HFF-Myc (cell line): ENCODE data around the gene TAF1B.

Source experiments
- DNase-seq: peaks from one replicate; pipeline ENCODE4 v3.0.0-alpha.2; 2011; ENCODE audit warnings: low read depth; ENCODE audit errors: extremely low read depth
- H3K4me3 ChIP-seq: replicated peaks from 2 replicates; pipeline ENCODE4 v1.5.1; 2011; ENCODE audit warnings: low read depth, mild to moderate bottlenecking, control low read depth, low read length
- TF ChIP-seq, protein P1 (sequence below): IDR thresholded peaks from 2 replicates; pipeline ENCODE4 v1.5.1; 2012; ENCODE audit warnings: mild to moderate bottlenecking, low read depth, low read length, control low read depth; ENCODE audit errors: missing control alignments

TAF1B gene

DNA sequence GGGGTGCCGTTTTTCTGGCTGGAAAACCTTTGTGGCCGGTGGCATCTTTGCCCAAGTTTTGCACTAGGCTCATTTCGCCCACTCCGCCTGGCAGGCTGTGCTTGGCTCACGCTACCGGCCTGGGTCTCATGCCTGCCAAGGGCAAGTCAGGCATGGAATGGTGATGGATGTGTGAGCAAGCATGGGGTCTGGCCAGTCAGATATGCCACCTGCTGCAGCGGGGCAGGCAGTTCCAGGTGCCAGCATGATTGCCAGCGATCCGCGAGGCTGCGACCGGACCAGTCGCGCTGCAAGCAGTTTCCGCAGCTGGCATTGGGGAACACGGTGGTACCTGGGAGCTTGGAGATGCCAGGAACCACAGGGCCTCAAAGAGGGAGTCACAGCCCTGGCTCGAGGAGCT, 40.6 kb downstream of the TAF1B start:
- no peak overlapping the region for H3K4me3 ChIP-seq
- TF ChIP-seq, protein P1, sequence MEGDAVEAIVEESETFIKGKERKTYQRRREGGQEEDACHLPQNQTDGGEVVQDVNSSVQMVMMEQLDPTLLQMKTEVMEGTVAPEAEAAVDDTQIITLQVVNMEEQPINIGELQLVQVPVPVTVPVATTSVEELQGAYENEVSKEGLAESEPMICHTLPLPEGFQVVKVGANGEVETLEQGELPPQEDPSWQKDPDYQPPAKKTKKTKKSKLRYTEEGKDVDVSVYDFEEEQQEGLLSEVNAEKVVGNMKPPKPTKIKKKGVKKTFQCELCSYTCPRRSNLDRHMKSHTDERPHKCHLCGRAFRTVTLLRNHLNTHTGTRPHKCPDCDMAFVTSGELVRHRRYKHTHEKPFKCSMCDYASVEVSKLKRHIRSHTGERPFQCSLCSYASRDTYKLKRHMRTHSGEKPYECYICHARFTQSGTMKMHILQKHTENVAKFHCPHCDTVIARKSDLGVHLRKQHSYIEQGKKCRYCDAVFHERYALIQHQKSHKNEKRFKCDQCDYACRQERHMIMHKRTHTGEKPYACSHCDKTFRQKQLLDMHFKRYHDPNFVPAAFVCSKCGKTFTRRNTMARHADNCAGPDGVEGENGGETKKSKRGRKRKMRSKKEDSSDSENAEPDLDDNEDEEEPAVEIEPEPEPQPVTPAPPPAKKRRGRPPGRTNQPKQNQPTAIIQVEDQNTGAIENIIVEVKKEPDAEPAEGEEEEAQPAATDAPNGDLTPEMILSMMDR: no peak
- no peak for DNase-seq

DNA sequence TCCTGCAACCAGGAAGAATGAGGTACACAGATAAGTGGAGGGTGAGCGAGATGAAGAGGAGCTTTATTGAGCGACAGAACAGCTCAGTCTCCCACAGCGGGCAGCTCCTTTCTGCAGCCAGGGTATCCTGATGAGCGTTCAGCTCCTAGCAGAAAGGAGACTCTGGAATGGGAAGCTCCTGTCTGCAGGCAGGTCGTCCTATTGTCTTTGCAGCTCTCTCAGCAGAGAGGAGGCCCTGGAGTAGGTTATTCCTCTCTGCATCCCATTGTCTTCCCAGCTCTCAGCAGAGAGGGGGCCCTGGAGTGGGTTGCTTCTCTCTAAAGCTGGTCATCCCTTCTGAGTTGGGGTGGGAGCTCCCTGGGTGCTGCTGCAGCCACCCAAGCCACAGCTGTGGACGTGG, 41.2 kb downstream of the TAF1B start:
- no peak for DNase-seq
- TF ChIP-seq, protein P1: no peak
- no peak overlapping the region for H3K4me3 ChIP-seq

DNA sequence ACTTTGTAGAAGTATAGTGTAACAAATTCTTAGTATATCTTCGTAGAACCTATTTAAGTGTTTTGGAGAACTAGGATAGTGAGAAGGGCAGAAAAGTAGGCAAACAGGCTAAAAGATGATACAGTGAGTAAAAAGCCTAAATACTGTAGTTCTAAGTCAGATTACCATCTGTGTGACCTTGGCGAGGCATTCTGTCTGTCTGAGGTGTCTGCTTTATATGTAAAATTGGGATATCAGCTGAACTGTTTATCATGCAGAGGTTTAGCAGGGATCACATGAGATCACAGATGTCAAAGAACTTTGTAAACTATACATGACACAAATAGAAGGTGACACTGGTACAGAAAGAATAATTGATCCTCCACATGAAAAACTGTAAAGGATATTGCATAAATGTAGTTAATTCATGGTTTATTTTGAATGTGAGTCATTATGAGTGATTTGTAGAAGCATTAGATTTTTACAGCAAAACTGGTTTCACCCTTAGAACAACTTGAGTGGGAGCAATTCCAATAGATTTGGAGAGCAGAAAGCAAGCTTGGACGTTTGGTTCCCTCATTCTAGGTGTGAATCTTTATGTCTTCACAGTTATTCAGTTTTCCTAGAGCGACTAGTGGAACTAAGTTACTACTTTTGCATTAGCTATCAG, 41.9 kb downstream of the TAF1B start:
- no peak for DNase-seq
- TF ChIP-seq, protein P1: no peak
- no peak overlapping the region for H3K4me3 ChIP-seq

DNA sequence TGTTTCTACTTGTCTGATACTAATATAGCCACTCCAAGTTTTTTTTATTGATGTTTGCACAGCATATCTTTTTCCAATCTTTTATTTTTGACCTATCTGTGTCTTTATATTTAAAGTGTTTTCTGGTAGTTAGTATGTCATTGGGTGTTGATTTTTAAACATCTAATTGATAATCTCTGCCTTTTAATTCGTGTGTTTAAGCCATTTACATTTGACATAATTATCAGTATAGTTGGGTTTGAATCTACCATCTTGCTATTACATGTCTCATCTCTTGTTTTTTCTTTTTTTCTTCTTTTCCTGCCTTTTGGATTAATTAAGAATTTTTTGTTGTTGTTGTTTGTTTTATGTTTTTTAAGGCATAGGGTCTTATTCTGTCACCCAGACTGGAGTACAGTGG, 44.2 kb downstream of the TAF1B start:
- no peak overlapping the region for H3K4me3 ChIP-seq
- DNase-seq: no peak
- TF ChIP-seq, protein P1: no peak

DNA sequence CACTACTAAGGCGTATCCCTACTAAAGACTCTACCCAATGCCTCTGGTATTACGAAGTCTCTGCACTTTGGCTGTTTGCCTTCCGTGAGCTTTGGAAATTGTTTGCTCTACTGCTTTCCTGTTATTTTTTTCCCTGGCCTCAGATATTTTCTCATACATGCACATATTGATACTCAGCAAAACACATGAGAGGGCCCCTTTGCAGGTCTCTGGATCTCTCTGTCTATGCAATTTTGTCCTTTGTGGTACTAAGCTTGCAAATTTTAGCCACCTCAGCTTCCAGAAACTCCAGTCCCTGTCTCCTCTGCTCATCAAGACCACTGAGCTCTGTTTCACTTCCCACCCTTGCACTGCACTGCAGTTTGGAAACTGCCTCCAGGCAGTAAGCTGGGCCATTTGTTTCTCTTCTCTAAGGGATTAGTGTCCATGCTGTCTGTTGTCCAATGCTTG, 46.6 kb downstream of the TAF1B start:
- no peak for DNase-seq
- TF ChIP-seq, protein P1: no peak
- no peak overlapping the region for H3K4me3 ChIP-seq

DNA sequence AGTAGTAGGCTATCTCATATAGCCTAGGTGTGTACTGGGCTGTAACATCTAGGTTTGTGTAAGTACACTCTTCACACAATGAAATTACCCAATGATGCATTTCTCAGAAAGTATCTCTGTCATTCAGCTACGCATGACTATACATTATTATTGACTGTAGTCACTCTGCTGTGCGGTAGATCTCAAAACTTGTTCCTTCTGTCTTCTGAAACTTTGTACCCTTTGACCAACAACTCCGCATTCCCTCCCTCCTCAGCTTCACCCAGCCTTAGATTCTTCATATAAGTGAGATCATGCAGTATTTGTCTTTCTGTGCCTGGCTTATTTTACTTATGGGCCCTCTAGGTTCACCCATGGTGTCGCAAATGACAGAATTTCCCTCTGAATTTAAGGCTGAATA, 49.0 kb downstream of the TAF1B start:
- no peak for DNase-seq
- no peak overlapping the region for H3K4me3 ChIP-seq
- TF ChIP-seq, protein P1: no peak
